HFF-Myc (cell line): ENCODE measurements around the gene DCTN2.

Experiments used
- DNase-seq: peaks from one replicate; pipeline ENCODE4 v3.0.0-alpha.2; 2011; ENCODE audit warnings: low read depth; ENCODE audit errors: extremely low read depth
- H3K4me3 ChIP-seq: replicated peaks from 2 replicates; pipeline ENCODE4 v1.5.1; 2011; ENCODE audit warnings: low read depth, mild to moderate bottlenecking, control low read depth, low read length
- CTCF ChIP-seq: IDR thresholded peaks from 2 replicates; pipeline ENCODE4 v1.5.1; 2012; ENCODE audit warnings: mild to moderate bottlenecking, low read depth, low read length, control low read depth; ENCODE audit errors: missing control alignments

The DCTN2 gene

DNA sequence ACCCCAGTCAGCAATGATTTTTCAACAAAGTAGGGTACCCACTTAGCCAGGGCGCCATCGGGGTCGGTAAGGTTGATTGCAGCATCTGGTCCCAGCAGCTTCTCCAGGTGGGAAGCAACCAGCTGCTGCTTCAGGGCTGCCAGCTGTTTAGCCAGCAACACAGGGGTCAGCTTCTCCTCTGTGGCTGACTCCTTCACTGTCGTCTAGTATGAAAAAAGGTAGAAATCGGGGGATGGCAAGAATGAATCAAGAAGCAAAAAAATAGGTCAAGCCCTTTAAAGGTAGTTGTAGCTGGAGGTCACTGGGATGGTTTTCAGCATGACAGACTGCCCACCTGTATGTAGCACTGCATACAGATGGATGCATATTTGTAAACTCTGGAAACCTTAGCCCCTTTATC, 12.7 kb downstream of the DCTN2 start:
- DNase-seq: no peak
- no peak overlapping the region for H3K4me3 ChIP-seq
- no peak for TF ChIP-seq CTCF

GRCh38 chr12:57533108-57533507, 13.9 kb downstream of the DCTN2 start:
- no peak overlapping the region for H3K4me3 ChIP-seq
- TF ChIP-seq CTCF: no peak
- DNase-seq: no peak

DNA sequence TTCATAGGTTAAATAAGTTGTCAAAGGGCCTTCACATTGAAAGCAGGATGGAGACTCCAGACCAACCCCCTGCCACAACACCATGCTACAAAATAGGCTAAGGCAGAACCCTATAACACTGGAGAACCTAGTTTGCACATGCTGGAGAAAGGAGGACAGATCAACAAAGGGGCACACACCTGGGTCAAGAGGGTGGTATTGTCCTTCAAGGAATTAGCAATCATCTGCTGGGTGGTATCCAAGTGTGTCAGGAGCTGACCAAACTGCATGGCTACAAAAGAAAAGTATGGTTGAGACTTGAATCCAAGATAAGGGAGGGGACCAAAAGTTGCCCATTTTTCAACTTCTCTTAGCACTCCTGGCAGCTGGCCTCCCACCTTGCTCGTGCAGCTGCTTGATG, 15.2 kb downstream of the DCTN2 start:
- no peak for TF ChIP-seq CTCF
- H3K4me3 ChIP-seq: no peak overlapping the region
- DNase-seq: no peak

GRCh38 chr12:57530396-57531142, 16.4 kb downstream of the DCTN2 start:
- no peak overlapping the region for H3K4me3 ChIP-seq
- DNase-seq: no peak
- no peak for TF ChIP-seq CTCF

DNA sequence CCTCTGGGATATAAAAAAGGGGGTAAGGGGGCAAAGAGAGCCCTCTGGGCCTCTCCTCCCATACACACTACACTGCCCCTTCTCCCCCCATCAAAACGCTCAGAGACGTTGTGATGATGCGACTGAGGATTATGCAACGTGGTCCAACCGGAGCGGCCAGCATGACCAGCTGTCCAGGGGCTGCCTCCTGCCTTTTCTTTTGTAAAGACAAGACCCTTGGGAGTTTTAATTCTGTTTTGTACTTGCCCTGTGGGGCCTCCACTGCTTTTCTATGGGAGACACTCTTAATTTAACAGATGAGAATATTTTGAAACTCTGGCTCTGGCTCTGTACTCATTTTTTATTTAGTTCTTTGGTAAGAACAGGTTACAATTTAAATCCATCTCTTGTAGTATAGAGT, 17.2 kb downstream of the DCTN2 start:
- no peak for DNase-seq
- TF ChIP-seq CTCF: no peak
- H3K4me3 ChIP-seq: no peak overlapping the region

DNA sequence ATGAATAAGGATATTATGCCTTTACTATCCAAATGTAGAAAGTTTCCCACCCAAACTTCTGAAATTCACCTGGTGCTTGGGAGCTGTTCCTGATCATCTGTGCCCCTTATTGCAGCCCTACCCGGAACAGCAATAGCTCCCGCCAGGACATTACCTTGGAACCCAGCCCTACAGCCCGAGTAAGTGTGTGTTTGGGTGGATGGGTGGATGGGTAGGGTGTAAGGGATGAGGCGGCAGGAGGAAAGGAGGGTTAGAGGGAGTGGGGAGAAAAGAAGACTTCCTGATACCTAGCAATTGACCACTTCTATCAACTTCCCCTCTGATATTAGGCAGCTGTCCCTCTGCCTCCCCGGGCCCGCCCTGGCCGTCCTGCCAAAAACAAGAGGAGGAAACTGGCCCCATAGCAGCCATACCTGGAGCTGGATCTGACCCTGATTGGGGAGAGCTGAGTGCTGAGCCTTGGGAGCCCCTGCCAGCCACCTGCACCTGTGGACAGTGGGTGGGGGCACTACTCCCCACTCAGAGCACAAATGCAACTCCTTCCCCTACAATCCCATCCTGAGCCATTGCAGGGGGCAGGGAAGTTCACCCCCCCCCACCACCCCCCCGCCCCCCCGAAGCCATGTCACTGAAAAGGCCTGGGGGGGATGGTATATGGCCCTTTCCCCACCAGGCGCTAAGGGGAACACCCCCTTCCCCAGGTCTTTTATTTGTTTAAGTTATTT, 18.0 kb downstream of the DCTN2 start:
- no peak for DNase-seq
- TF ChIP-seq CTCF: no peak
- H3K4me3 ChIP-seq: no peak overlapping the region
